ENCODE data around the gene TFEB. TPM values are rescaled to one million over a fixed set of nuclear protein-coding genes. Genes with fewer than 3 reads are reported as not detected.

The TFEB gene
- total and polyA plus RNA-seq, 2 donors from 2014 or later, result 50.7 to 51.0 TPM

DNA sequence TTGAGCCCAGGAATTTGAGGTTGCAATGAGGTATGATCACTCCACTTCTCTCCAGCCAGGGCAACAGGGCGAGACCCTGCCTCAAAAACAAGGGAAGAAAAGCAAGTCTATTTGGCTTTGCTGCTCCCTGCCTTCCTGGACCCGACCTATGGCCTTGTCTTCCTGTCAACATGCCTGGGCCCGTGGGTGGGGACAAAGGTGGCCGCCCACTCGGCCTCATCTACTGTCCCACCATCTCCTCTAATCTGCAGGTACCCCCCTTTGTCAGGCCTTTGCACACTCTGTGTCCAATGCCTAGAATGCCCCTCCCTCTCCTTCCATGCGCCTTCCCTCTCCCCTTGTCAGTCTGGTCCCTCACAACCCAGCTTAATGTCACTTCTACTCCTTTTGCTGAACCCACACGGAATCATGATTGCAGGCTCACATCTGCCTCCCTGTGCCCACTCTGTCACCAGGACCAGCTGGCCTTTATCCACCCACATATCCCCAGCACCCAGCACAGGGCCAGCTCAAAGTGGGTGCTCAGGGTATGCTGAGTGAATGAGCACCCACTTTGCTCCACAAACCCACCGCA is 56.8 kb downstream of the TFEB start:
- DNase-seq (peak in 2 of 5 donors; percentile 37 to 38), FAIRE-seq (no peak)
- Histone ChIP-seq H3K4me3 (ENCODE audit: low read length in 3 of 3) (no peak overlapping the region), H3K4me1 (ENCODE audit: control insufficient read depth in 2 of 3, insufficient read depth in 2 of 3, low read depth in 1 of 3, low read length in 3 of 3) (peaks cover 0 to 9% (median 6%) of the 10 kb centered on the region in 3 donors), H3K27me3 (ENCODE audit: control insufficient read depth, insufficient read depth, low read length) (no peaks in the 10 kb centered on the region), H3K9me3 (ENCODE audit: control insufficient read depth in 2 of 3, insufficient read depth in 1 of 3, low read length in 3 of 3) (no peaks in the 10 kb centered on the region), H3K27ac (ENCODE audit: low read depth in 2 of 2, low read length in 2 of 2) (no peak overlapping the region), H3K36me3 (ENCODE audit: control insufficient read depth in 2 of 3, insufficient read depth in 3 of 3, low read length in 3 of 3) (no peaks in the 10 kb centered on the region), H3K9ac (ENCODE audit: low read length in 3 of 3) (no peak overlapping the region)
- TF ChIP-seq, protein P1, sequence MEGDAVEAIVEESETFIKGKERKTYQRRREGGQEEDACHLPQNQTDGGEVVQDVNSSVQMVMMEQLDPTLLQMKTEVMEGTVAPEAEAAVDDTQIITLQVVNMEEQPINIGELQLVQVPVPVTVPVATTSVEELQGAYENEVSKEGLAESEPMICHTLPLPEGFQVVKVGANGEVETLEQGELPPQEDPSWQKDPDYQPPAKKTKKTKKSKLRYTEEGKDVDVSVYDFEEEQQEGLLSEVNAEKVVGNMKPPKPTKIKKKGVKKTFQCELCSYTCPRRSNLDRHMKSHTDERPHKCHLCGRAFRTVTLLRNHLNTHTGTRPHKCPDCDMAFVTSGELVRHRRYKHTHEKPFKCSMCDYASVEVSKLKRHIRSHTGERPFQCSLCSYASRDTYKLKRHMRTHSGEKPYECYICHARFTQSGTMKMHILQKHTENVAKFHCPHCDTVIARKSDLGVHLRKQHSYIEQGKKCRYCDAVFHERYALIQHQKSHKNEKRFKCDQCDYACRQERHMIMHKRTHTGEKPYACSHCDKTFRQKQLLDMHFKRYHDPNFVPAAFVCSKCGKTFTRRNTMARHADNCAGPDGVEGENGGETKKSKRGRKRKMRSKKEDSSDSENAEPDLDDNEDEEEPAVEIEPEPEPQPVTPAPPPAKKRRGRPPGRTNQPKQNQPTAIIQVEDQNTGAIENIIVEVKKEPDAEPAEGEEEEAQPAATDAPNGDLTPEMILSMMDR (IDR thresholded peaks at IDR 0.05; ENCODE audit: borderline replicate concordance, extremely low read depth, insufficient read depth), result no peak
- intact Hi-C loops (cut with DNase I), result loop anchor here (5.0 kb wide), 1 partner anchor 311 kb away; no protein-coding TSS in a partner anchor

DNA sequence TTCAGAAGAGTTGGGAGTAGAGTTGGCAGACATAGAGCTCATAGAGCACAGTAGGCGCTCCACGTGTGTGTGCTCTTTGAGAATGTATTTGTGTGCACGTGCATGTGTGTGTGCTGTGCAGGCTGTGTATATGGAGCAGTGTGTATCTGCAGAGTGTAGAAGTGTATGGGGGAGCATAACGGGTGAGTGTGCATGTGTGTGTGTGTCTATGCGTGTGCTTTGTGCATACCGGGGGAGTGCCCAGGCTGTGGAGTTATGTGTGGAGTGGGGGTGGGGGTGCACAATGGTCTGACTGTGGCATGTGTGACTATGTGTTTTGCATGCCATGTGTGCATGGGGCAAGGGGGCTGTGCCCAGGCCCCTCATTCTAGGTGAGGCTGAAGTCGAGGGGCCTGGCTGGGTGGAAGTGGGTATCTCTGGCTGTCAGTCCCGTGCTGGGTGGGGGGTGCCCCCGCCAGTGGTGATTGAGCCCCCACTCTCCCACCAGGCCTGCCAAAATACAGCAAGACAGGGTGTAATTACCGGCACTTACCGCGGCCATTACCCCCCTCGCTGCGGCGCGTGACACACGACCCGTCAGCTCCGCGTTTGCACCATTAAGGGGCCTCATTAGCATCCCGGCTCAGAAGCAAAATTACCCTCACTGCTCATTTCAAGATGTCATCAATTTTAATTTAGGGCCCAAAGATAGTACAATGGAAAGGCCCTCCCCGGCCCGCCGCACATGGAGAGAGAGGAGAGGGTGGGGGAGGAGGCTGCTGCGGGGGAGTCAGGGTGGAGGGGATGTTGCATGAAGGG is 58.1 kb downstream of the TFEB start:
- peak; percentile 52 to 77 (median 66) for DNase-seq
- intact Hi-C loops (cut with DNase I), result loop anchor here (5.0 kb wide), 1 partner anchor 310 kb away; no protein-coding TSS in a partner anchor
- no peak for FAIRE-seq
- Histone ChIP-seq H3K36me3 (ENCODE audit: control insufficient read depth in 2 of 3, insufficient read depth in 3 of 3, low read length in 3 of 3) (no peaks in the 10 kb centered on the region), H3K4me1 (ENCODE audit: control insufficient read depth in 2 of 3, insufficient read depth in 2 of 3, low read depth in 1 of 3, low read length in 3 of 3) (no peaks in the 10 kb centered on the region), H3K27ac (ENCODE audit: low read depth in 2 of 2, low read length in 2 of 2) (no peak overlapping the region), H3K9ac (ENCODE audit: low read length in 3 of 3) (no peak overlapping the region), H3K27me3 (ENCODE audit: control insufficient read depth, insufficient read depth, low read length) (no peaks in the 10 kb centered on the region), H3K4me3 (ENCODE audit: low read length in 3 of 3) (no peak overlapping the region), H3K9me3 (ENCODE audit: control insufficient read depth in 2 of 3, insufficient read depth in 1 of 3, low read length in 3 of 3) (no peaks in the 10 kb centered on the region)
- TF ChIP-seq, protein P1 (IDR thresholded peaks at IDR 0.05; ENCODE audit: borderline replicate concordance, extremely low read depth, insufficient read depth), result no peak

DNA sequence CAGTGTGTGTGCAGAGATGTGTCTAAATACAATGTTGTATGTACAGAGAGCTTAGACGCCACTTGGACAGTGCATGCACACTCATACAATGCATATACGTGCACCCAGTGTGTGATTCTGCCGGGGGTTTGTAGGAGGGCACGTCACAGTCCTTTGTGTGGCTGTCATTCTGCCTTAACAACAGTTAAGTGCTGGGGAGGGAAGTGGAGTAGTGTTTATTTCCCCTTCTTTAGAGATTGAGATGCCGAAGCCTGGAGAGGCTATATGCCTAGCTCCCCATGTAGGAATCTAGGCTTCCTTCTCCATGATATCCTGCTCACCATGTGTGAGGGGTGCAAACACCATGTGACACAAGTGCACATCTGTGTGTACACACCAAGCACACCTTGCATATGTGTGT is 59.0 kb downstream of the TFEB start:
- no peak overlapping the region for H3K27ac ChIP-seq (ENCODE audit: low read depth in 2 of 2, low read length in 2 of 2)
- intact Hi-C loops (cut with DNase I), result loop anchor here (5.0 kb wide), 1 partner anchor 309 kb away; no protein-coding TSS in a partner anchor
- H3K4me3 ChIP-seq (ENCODE audit: low read length in 3 of 3), result no peak overlapping the region
- FAIRE-seq, result no peak
- H3K4me1 ChIP-seq (ENCODE audit: control insufficient read depth in 2 of 3, insufficient read depth in 2 of 3, low read depth in 1 of 3, low read length in 3 of 3), result no peaks in the 10 kb centered on the region
- no peaks in the 10 kb centered on the region for H3K9me3 ChIP-seq (ENCODE audit: control insufficient read depth in 2 of 3, insufficient read depth in 1 of 3, low read length in 3 of 3)
- no peak overlapping the region for H3K9ac ChIP-seq (ENCODE audit: low read length in 3 of 3)
- no peaks in the 10 kb centered on the region for H3K27me3 ChIP-seq (ENCODE audit: control insufficient read depth, insufficient read depth, low read length)
- H3K36me3 ChIP-seq (ENCODE audit: control insufficient read depth in 2 of 3, insufficient read depth in 3 of 3, low read length in 3 of 3), result no peaks in the 10 kb centered on the region
- DNase-seq, result peak in 1 of 5 donors; percentile 20
- TF ChIP-seq, protein P1 (IDR thresholded peaks at IDR 0.05; ENCODE audit: borderline replicate concordance, extremely low read depth, insufficient read depth), result no peak
